GM18951 (cell line): ENCODE measurements around the gene VEGFC.

ENCODE experiments used
- POLR2A ChIP-seq: IDR thresholded peaks from 4 replicates; pipeline ENCODE4 v1.6.1; 2011; ENCODE audit warnings: mild to moderate bottlenecking; ENCODE audit not compliant: insufficient read length, insufficient read depth; ENCODE audit errors: extremely low read depth
- in situ Hi-C: fragments of 300-500 bp; cut with MboI; formaldehyde crosslinking; loops from one replicate; pipeline ENCODE4 v1.12.0; 2022; ENCODE audit warnings: low sequenced_read_pairs, mixed read lengths, inconsistent platforms; ENCODE audit not compliant: unreplicated experiment

Gene VEGFC

GRCh38 chr4:176660561-176660960 lies 132.2 kb downstream of the VEGFC start:
- TF ChIP-seq POLR2A, result no peak
- in situ Hi-C loops, result no loop called here

- TF ChIP-seq POLR2A, result no peak
- in situ Hi-C loops, result no loop called here
Observed at GRCh38 chr4:176656108-176656507, 136.6 kb downstream of the VEGFC start.

- in situ Hi-C loops, result no loop called here
Observed at GRCh38 chr4:176654565-176655216, 138.0 kb downstream of the VEGFC start.

GRCh38 chr4:176653401-176654220 lies 139.1 kb downstream of the VEGFC start:
- TF ChIP-seq POLR2A, result no peak
- in situ Hi-C loops, result no loop called here

More at GRCh38 chr4:176654565-176655216, 138.0 kb downstream of the VEGFC start:
- TF ChIP-seq POLR2A, result no peak

- no peak for TF ChIP-seq POLR2A
- in situ Hi-C loops, result no loop called here
Observed at GRCh38 chr4:176646311-176646710, 146.4 kb downstream of the VEGFC start.

GRCh38 chr4:176645246-176645960 lies 147.3 kb downstream of the VEGFC start:
- no peak for TF ChIP-seq POLR2A
- in situ Hi-C loops, result no loop called here

- in situ Hi-C loops, result no loop called here
- no peak for TF ChIP-seq POLR2A
Observed at GRCh38 chr4:176642472-176642871, 150.2 kb downstream of the VEGFC start.

GRCh38 chr4:176641237-176641636 lies 151.5 kb downstream of the VEGFC start:
- in situ Hi-C loops, result no loop called here
- no peak for TF ChIP-seq POLR2A

- TF ChIP-seq POLR2A, result no peak
- in situ Hi-C loops, result no loop called here
Observed at GRCh38 chr4:176638992-176639391, 153.7 kb downstream of the VEGFC start.

GRCh38 chr4:176636292-176636691 lies 156.4 kb downstream of the VEGFC start:
- TF ChIP-seq POLR2A, result no peak

GRCh38 chr4:176635372-176636261 lies 157.1 kb downstream of the VEGFC start:
- in situ Hi-C loops, result no loop called here
- TF ChIP-seq POLR2A, result no peak

More at GRCh38 chr4:176636292-176636691, 156.4 kb downstream of the VEGFC start:
- in situ Hi-C loops, result no loop called here
